ENCODE data around the gene PRKN. TPM values are rescaled to one million over a fixed set of nuclear protein-coding genes. Genes with fewer than 3 reads are reported as not detected.
"Not testable (repeated sequence)": the region's sequence is repeated elsewhere in the genome, so short reads cannot be mapped to it uniquely, and the experiment has no call there.

The PRKN gene
- total and polyA plus RNA-seq, 4 experiments from 2014 or later, result 0.50 to 5.3 (median 2.9) TPM

DNA sequence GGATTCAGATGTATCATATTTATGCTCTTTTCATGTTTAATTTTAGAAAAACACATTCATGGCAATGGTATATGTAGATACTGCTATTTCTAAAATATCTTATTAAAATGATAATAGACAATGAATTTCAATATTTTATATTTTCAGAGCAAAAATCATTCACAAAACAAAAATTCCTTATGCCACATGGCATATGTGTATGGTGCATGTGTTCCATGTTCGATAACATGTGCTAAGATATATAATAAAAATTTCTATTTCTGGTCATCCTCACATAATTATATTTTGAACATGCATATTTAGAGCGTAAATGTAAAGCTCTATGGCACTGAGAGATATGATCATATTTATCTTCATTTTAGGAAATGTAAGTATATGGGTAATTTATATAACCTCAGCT lies 847.5 kb downstream of the PRKN start:
- Histone ChIP-seq H3K4me3 (ENCODE audit: low read length in 2 of 2) (no peak overlapping the region), H3K4me1 (ENCODE audit: insufficient read depth, low read length) (no peaks in the 10 kb centered on the region), H3K36me3 (ENCODE audit: insufficient read depth, low read length) (no peaks in the 10 kb centered on the region), H3K27me3 (ENCODE audit: insufficient read depth, low read length) (no peaks in the 10 kb centered on the region), H3K9me3 (ENCODE audit: control insufficient read depth in 1 of 2, low read length in 2 of 2) (no peaks in the 10 kb centered on the region), H3K27ac (ENCODE audit: low read depth, low read length) (no peak overlapping the region)
- POLR2A ChIA-PET (ENCODE audit: partially characterized antibody), result no interaction called here
- intact Hi-C loops (cut with micrococcal nuclease), result no loop called here
- DNase-seq, result no peak
- CTCF ChIA-PET (ENCODE audit: partially characterized antibody), result no interaction called here
- no peak overlapping the region for H3K4me3 Mint-ChIP-seq
- no peaks in the 10 kb centered on the region for H3K36me3 Mint-ChIP-seq
- H3K9me3 Mint-ChIP-seq, result peaks cover 0 to 7% (median 2%) of the 10 kb centered on the region in 8 donors
- H3K27me3 Mint-ChIP-seq, result no peaks in the 10 kb centered on the region
- H3K27ac Mint-ChIP-seq, result no peak overlapping the region
- H3K4me1 Mint-ChIP-seq, result no peaks in the 10 kb centered on the region

DNA sequence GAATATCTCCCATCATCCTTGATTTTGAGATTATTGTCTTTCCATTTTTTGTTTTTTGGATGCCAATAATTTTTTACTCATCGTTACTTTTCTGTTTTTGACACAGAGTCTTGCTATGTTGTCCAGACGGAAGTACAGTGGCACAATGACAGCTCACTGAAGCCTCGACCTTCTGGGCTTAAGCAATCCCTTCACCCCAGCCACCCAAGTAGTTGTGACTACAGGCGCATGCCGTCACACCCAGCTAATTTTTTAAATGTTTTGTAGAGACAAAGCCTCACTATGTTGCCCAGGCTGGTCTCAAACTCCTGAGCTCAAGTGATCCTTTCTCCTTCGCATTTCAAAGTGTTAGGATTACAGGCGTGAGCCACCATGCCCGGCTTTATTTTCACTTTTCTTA lies 851.3 kb downstream of the PRKN start:
- no peak for DNase-seq
- ChIA-PET POLR2A (ENCODE audit: partially characterized antibody) (no interaction called here), CTCF (ENCODE audit: partially characterized antibody) (no interaction called here)
- H3K4me1 ChIP-seq (ENCODE audit: insufficient read depth, low read length), result no peaks in the 10 kb centered on the region
- H3K4me3 ChIP-seq (ENCODE audit: low read length in 2 of 2), result no peak overlapping the region
- Mint-ChIP-seq H3K27ac (no peak overlapping the region), H3K9me3 (peaks cover 0 to 8% (median 1%) of the 10 kb centered on the region in 8 donors), H3K36me3 (no peaks in the 10 kb centered on the region), H3K4me3 (no peak overlapping the region), H3K27me3 (no peaks in the 10 kb centered on the region), H3K4me1 (no peaks in the 10 kb centered on the region)
- H3K36me3 ChIP-seq (ENCODE audit: insufficient read depth, low read length), result no peaks in the 10 kb centered on the region
- no peaks in the 10 kb centered on the region for H3K27me3 ChIP-seq (ENCODE audit: insufficient read depth, low read length)
- intact Hi-C loops (cut with micrococcal nuclease), result no loop called here
- no peaks in the 10 kb centered on the region for H3K9me3 ChIP-seq (ENCODE audit: control insufficient read depth in 1 of 2, low read length in 2 of 2)
- no peak overlapping the region for H3K27ac ChIP-seq (ENCODE audit: low read depth, low read length)

DNA sequence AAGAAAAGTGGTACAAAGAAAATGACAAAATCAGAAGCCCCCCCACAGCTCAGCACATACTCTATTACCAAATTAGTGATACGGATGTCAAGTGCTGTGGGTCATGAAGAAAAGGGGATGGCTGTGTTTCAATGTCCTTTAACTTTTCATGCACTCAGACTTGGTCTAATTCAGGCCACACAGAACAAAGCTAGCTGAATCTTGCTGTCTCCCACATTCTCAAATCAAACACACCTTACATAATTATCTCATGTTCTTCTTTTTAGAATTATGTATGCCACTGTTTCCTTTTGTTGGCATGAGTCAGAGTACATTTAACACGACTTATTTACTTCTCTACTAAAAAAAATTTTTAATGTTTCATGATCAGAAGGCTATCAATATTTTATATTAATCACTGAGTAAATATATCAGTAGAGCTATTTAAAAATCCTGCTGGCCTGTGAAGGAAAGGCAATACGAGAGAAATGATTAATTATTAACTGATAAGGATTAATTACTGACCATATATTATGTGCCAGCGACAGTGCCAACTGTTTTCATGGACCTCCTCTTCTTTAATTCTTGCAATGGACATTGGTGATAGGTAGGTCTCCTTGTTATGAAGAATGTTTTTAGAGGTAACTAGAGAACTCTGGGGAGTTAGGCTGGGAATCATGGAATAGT lies 857.2 kb downstream of the PRKN start:
- ChIA-PET POLR2A (ENCODE audit: partially characterized antibody) (no interaction called here), CTCF (ENCODE audit: partially characterized antibody) (no interaction called here)
- no peaks in the 10 kb centered on the region for H3K9me3 ChIP-seq (ENCODE audit: control insufficient read depth in 1 of 2, low read length in 2 of 2)
- H3K27me3 Mint-ChIP-seq, result no peaks in the 10 kb centered on the region
- DNase-seq, result no peak
- peaks cover 0 to 4% (median 0%) of the 10 kb centered on the region in 8 donors for H3K9me3 Mint-ChIP-seq
- H3K27ac ChIP-seq (ENCODE audit: low read depth, low read length), result no peak overlapping the region
- intact Hi-C loops (cut with micrococcal nuclease), result no loop called here
- H3K4me1 Mint-ChIP-seq, result no peaks in the 10 kb centered on the region
- H3K4me1 ChIP-seq (ENCODE audit: insufficient read depth, low read length), result no peaks in the 10 kb centered on the region
- H3K27ac Mint-ChIP-seq, result no peak overlapping the region
- no peaks in the 10 kb centered on the region for H3K27me3 ChIP-seq (ENCODE audit: insufficient read depth, low read length)
- no peaks in the 10 kb centered on the region for H3K36me3 Mint-ChIP-seq
- H3K4me3 Mint-ChIP-seq, result no peak overlapping the region
- no peak overlapping the region for H3K4me3 ChIP-seq (ENCODE audit: low read length in 2 of 2)
- no peaks in the 10 kb centered on the region for H3K36me3 ChIP-seq (ENCODE audit: insufficient read depth, low read length)

DNA sequence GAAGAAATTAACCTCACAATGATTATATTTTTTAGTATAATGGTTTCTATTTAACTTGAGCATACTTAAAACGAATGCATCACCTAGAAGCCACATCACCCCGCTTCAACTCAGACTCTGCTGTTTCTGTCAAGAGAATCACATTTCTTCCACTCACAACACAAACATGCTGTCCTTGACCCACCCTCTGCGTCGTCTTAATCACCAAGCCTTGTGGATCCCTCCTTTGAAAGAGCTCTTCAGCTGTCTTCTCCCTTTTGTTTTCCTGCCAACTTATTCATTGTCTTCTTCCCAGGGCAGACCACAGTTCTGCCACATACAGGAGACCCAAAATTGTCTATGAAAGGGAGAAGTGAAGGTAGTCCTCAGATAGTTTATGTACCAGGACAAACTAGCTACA lies 858.1 kb downstream of the PRKN start:
- Histone ChIP-seq H3K27me3 (ENCODE audit: insufficient read depth, low read length) (no peaks in the 10 kb centered on the region), H3K27ac (ENCODE audit: low read depth, low read length) (no peak overlapping the region), H3K9me3 (ENCODE audit: control insufficient read depth in 1 of 2, low read length in 2 of 2) (no peaks in the 10 kb centered on the region), H3K4me1 (ENCODE audit: insufficient read depth, low read length) (no peaks in the 10 kb centered on the region), H3K4me3 (ENCODE audit: low read length in 2 of 2) (no peak overlapping the region), H3K36me3 (ENCODE audit: insufficient read depth, low read length) (no peaks in the 10 kb centered on the region)
- peaks cover 0 to 4% (median 0%) of the 10 kb centered on the region in 8 donors for H3K9me3 Mint-ChIP-seq
- no peak overlapping the region for H3K4me3 Mint-ChIP-seq
- H3K4me1 Mint-ChIP-seq, result no peaks in the 10 kb centered on the region
- POLR2A ChIA-PET (ENCODE audit: partially characterized antibody), result no interaction called here
- no peak overlapping the region for H3K27ac Mint-ChIP-seq
- intact Hi-C loops (cut with micrococcal nuclease), result no loop called here
- H3K36me3 Mint-ChIP-seq, result no peaks in the 10 kb centered on the region
- H3K27me3 Mint-ChIP-seq, result no peaks in the 10 kb centered on the region
- DNase-seq, result no peak
- CTCF ChIA-PET (ENCODE audit: partially characterized antibody), result interaction anchor here (0.6 kb wide), 1 partner anchor 60 kb away, joined by 4 read pairs; no protein-coding TSS in a partner anchor

DNA sequence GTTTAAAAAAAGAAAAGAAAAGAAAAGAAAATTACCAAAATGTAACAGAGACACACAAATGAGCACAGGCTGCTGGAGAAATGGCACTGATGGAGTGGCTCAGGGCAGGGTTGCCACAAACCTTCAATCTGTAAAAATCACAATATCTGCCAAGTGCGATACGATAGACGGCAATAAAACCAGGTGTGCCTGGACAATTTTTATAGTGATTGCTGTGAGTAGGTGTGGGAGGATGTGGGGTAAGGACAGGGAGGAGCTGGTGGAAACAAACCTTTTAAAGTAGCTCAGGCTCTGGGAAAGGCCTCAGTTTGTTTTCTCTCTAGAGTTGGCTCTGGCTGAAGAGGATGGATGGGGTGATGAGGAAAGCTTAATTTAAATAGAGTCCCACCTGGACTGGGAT lies 861.0 kb downstream of the PRKN start:
- no peaks in the 10 kb centered on the region for H3K4me1 ChIP-seq (ENCODE audit: insufficient read depth, low read length)
- peaks cover 0 to 5% (median 0%) of the 10 kb centered on the region in 8 donors for H3K9me3 Mint-ChIP-seq
- H3K27ac ChIP-seq (ENCODE audit: low read depth, low read length), result no peak overlapping the region
- no peak for DNase-seq
- no peak overlapping the region for H3K4me3 ChIP-seq (ENCODE audit: low read length in 2 of 2)
- CTCF ChIA-PET (ENCODE audit: partially characterized antibody), result interaction anchor here (0.5 kb wide), 1 partner anchor 494 kb away, joined by 3 read pairs; no protein-coding TSS in a partner anchor
- intact Hi-C loops (cut with micrococcal nuclease), result no loop called here
- POLR2A ChIA-PET (ENCODE audit: partially characterized antibody), result no interaction called here
- no peaks in the 10 kb centered on the region for H3K36me3 Mint-ChIP-seq
- peaks cover 0 to 3% (median under 1%) of the 10 kb centered on the region in 4 donors for H3K4me1 Mint-ChIP-seq
- no peaks in the 10 kb centered on the region for H3K27me3 Mint-ChIP-seq
- no peaks in the 10 kb centered on the region for H3K36me3 ChIP-seq (ENCODE audit: insufficient read depth, low read length)
- H3K27me3 ChIP-seq (ENCODE audit: insufficient read depth, low read length), result no peaks in the 10 kb centered on the region
- no peak overlapping the region for H3K4me3 Mint-ChIP-seq
- no peaks in the 10 kb centered on the region for H3K9me3 ChIP-seq (ENCODE audit: control insufficient read depth in 1 of 2, low read length in 2 of 2)
- no peak overlapping the region for H3K27ac Mint-ChIP-seq

DNA sequence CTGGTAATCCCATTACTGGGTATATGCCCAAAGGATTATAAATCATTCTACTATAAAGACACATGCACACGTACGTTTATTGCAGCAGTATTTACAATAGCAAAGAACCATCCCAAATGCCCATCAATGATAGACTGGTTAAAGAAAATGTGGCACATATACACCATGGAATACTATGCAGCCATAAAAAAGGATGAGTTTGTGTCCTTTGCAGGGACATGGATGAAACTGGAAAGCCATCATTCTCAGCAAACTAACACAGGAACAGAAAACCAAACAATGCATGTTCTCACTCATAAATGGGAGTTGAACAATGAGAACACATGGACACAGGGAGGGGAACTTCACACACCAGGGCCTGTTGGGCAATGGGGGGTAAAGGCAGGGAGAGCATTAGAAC lies 866.5 kb downstream of the PRKN start:
- H3K4me3 ChIP-seq (ENCODE audit: low read length in 2 of 2); H3K9me3 ChIP-seq (ENCODE audit: control insufficient read depth in 1 of 2, low read length in 2 of 2); H3K27ac ChIP-seq (ENCODE audit: low read depth, low read length); H3K27me3 ChIP-seq (ENCODE audit: insufficient read depth, low read length); H3K36me3 Mint-ChIP-seq; H3K36me3 ChIP-seq (ENCODE audit: insufficient read depth, low read length); H3K4me1 Mint-ChIP-seq; H3K4me3 Mint-ChIP-seq; H3K4me1 ChIP-seq (ENCODE audit: insufficient read depth, low read length); H3K27ac Mint-ChIP-seq; DNase-seq; CTCF ChIA-PET (ENCODE audit: partially characterized antibody); H3K27me3 Mint-ChIP-seq; POLR2A ChIA-PET (ENCODE audit: partially characterized antibody); intact Hi-C loops (cut with micrococcal nuclease): not testable (repeated sequence)
- H3K9me3 Mint-ChIP-seq, result peaks cover 0 to 13% (median 6%) of the 10 kb centered on the region in 8 donors

DNA sequence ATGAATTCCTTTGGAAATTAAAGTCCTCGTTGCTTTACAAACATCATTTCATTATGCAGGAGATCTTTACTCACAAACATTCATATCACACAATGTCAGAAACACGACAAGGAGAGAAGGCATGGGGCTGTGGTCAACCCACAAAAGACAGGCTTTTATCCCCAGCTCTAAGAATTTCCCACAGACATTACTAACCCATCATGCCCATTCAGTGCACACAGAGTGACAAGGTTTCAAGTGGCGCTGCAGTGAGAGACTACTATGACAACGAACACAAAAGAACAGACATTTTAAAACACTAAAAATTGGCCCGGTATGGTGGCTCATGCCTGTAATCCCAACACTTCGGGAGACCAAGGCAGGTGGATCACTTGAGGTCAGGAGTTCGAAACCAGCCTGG lies 873.9 kb downstream of the PRKN start:
- H3K9me3 ChIP-seq (ENCODE audit: control insufficient read depth in 1 of 2, low read length in 2 of 2), result no peaks in the 10 kb centered on the region
- CTCF ChIA-PET (ENCODE audit: partially characterized antibody), result no interaction called here
- no peak overlapping the region for H3K27ac Mint-ChIP-seq
- H3K4me3 Mint-ChIP-seq, result no peak overlapping the region
- H3K4me3 ChIP-seq (ENCODE audit: low read length in 2 of 2), result no peak overlapping the region
- no peaks in the 10 kb centered on the region for H3K36me3 ChIP-seq (ENCODE audit: insufficient read depth, low read length)
- no peaks in the 10 kb centered on the region for H3K4me1 ChIP-seq (ENCODE audit: insufficient read depth, low read length)
- DNase-seq, result no peak
- intact Hi-C loops (cut with micrococcal nuclease), result no loop called here
- POLR2A ChIA-PET (ENCODE audit: partially characterized antibody), result no interaction called here
- H3K27me3 Mint-ChIP-seq, result no peaks in the 10 kb centered on the region
- H3K9me3 Mint-ChIP-seq, result peaks cover 0 to 1% (median 0%) of the 10 kb centered on the region in 8 donors
- no peaks in the 10 kb centered on the region for H3K27me3 ChIP-seq (ENCODE audit: insufficient read depth, low read length)
- no peaks in the 10 kb centered on the region for H3K4me1 Mint-ChIP-seq
- H3K27ac ChIP-seq (ENCODE audit: low read depth, low read length), result no peak overlapping the region
- H3K36me3 Mint-ChIP-seq, result no peaks in the 10 kb centered on the region

DNA sequence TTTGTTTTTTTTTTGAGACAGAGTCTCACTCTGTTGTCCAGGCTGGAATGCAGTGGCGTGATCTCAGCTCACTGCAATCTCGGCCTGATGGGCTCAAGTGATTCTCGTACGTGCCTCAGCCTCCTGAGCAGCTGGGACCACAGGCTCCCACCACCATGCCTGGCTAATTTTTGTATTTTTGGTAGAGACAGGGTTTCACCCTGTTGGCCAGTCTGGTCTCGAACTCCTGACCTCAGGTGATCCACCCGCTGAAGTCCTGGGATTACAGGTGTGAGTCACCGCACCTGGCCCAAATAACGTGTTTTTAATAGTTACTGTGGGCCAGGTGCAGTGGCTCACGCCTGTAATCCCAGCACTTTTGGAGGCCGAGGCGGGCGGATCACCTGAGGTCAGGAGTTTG lies 876.1 kb downstream of the PRKN start:
- CTCF ChIA-PET (ENCODE audit: partially characterized antibody); H3K27me3 Mint-ChIP-seq; H3K27me3 ChIP-seq (ENCODE audit: insufficient read depth, low read length); H3K4me1 Mint-ChIP-seq; H3K4me1 ChIP-seq (ENCODE audit: insufficient read depth, low read length); H3K9me3 Mint-ChIP-seq; POLR2A ChIA-PET (ENCODE audit: partially characterized antibody); H3K36me3 ChIP-seq (ENCODE audit: insufficient read depth, low read length); H3K36me3 Mint-ChIP-seq; H3K4me3 ChIP-seq (ENCODE audit: low read length in 2 of 2); intact Hi-C loops (cut with micrococcal nuclease); H3K27ac ChIP-seq (ENCODE audit: low read depth, low read length); H3K4me3 Mint-ChIP-seq; DNase-seq; H3K27ac Mint-ChIP-seq; H3K9me3 ChIP-seq (ENCODE audit: control insufficient read depth in 1 of 2, low read length in 2 of 2): not testable (repeated sequence)
